PC-3 (cell line): ENCODE results near the gene ZNF792. TPM values are rescaled to one million over a fixed set of nuclear protein-coding genes. Genes with fewer than 3 reads are reported as not detected.

ENCODE experiments used
- ATAC-seq: fragments of 200-7000 bp; cut with Tn5 transposase; 2 replicates; pipeline ENCODE4 v1.9.1; 2020; ENCODE audit warnings: mild to moderate bottlenecking, moderate library complexity
- BruUV-seq: library from RNA; stranded (reverse); fragments of 400-500 nt; replicated peaks from 2 replicates; lab custom pipeline; 2021; lab: Mats Ljungman, UMichigan
- CTCF ChIA-PET: fragments of 300-600 bp; sonication (Branson Sonifier 250); formaldehyde crosslinking; loops from one replicate; lab custom pipeline; 2022; ENCODE audit warnings: antibody characterized with exemption; lab: Charles Lee
- POLR2A ChIA-PET: fragments of 300-600 bp; sonication (Branson Sonifier 250); formaldehyde crosslinking; loops from one replicate; lab custom pipeline; 2022; ENCODE audit warnings: antibody characterized with exemption; ENCODE audit not compliant: unreplicated experiment; lab: Charles Lee
- DNase-seq: peaks from one replicate; pipeline ENCODE4 v3.0.0-alpha.2; 2015
- H2AFZ ChIP-seq: fragments of 300-600 bp; sonication (generic); 2 replicates; pipeline ENCODE4 v1.6.0; 2016; ENCODE audit warnings: antibody characterized with exemption, low read length
- H3F3A ChIP-seq: fragments of 300-600 bp; sonication (generic); one replicate; pipeline ENCODE4 v1.6.0; 2017; ENCODE audit warnings: antibody characterized with exemption, low read length, control low read depth, mild to moderate bottlenecking; ENCODE audit not compliant: unreplicated experiment
- H3K27ac ChIP-seq: fragments of 300-600 bp; sonication (generic); 2 replicates; pipeline ENCODE4 v1.5.1; 2016; ENCODE audit warnings: mild to moderate bottlenecking, low read length
- H3K27me3 ChIP-seq: fragments of 300-600 bp; sonication (generic); 2 replicates; pipeline ENCODE4 v1.6.1; 2016; ENCODE audit warnings: low read length, mixed read lengths
- H3K36me3 ChIP-seq: fragments of 300-600 bp; sonication (generic); 2 replicates; pipeline ENCODE4 v1.6.1; 2016; ENCODE audit warnings: low read depth, mixed run types, low read length, mixed read lengths
- H3K4me1 ChIP-seq: fragments of 300-600 bp; sonication (generic); 2 replicates; pipeline ENCODE4 v1.5.1; 2016; ENCODE audit warnings: low read length; ENCODE audit not compliant: insufficient read depth
- H3K4me2 ChIP-seq: fragments of 300-600 bp; sonication (generic); 2 replicates; pipeline ENCODE4 v1.6.0; 2016; ENCODE audit warnings: low read length
- H3K4me3 ChIP-seq: fragments of 300-600 bp; sonication (generic); 2 replicates; pipeline ENCODE4 v1.5.1; 2016; ENCODE audit warnings: mild to moderate bottlenecking, low read length, mixed read lengths
- H3K79me2 ChIP-seq: fragments of 300-600 bp; sonication (generic); 2 replicates; pipeline ENCODE4 v1.6.1; 2017; ENCODE audit warnings: low read length, mixed read lengths
- H3K9ac ChIP-seq: fragments of 300-600 bp; sonication (generic); 2 replicates; pipeline ENCODE4 v1.6.0; 2016; ENCODE audit warnings: mild to moderate bottlenecking, low read length
- H3K9me2 ChIP-seq: fragments of 300-600 bp; sonication (generic); replicated peaks from 2 replicates; pipeline ENCODE4 v1.6.1; 2016; ENCODE audit warnings: mixed run types, low read length, mixed read lengths
- H3K9me3 ChIP-seq: fragments of 300-600 bp; sonication (generic); 2 replicates; pipeline ENCODE4 v1.6.1; 2016; ENCODE audit warnings: low read length, mixed read lengths
- H4K20me1 ChIP-seq: fragments of 300-600 bp; sonication (generic); 2 replicates; pipeline ENCODE4 v1.6.1; 2016; ENCODE audit warnings: low read length, mixed read lengths
- EZH2 ChIP-seq: fragments of 300-600 bp; sonication (generic); IDR thresholded peaks from one replicate; pipeline ENCODE4 v1.6.1; 2017; ENCODE audit warnings: antibody characterized with exemption, mild to moderate bottlenecking, low read length; ENCODE audit not compliant: unreplicated experiment
- EZH2phosphoT487 ChIP-seq: fragments of 300-600 bp; sonication (generic); IDR thresholded peaks from 2 replicates; pipeline ENCODE4 v1.6.1; 2018; ENCODE audit warnings: mild to moderate bottlenecking, antibody characterized with exemption, low read length, borderline replicate concordance
- intact Hi-C: fragments of 100-400 bp; cut with micrococcal nuclease; formaldehyde crosslinking; loops from 2 replicates; pipeline ENCODE4 v1.9.0; 2023
- total RNA-seq: library from RNA; depleted of rRNA; stranded (reverse); fragments of >200 nt; gene quantifications from 2 replicates; pipeline ENCODE4 v1.2.3, GENCODE V29; 2014
- TF ChIP-seq, protein P1 (sequence below): fragments of 300-600 bp; sonication (generic); conservative IDR thresholded peaks from 2 replicates; pipeline ENCODE4 v1.5.1; 2017; ENCODE audit warnings: antibody characterized with exemption, low read depth, mild to moderate bottlenecking, low read length

The ZNF792 gene
- total RNA-seq, 1 experiment from 2014 or later, result 6.3 TPM

DNA sequence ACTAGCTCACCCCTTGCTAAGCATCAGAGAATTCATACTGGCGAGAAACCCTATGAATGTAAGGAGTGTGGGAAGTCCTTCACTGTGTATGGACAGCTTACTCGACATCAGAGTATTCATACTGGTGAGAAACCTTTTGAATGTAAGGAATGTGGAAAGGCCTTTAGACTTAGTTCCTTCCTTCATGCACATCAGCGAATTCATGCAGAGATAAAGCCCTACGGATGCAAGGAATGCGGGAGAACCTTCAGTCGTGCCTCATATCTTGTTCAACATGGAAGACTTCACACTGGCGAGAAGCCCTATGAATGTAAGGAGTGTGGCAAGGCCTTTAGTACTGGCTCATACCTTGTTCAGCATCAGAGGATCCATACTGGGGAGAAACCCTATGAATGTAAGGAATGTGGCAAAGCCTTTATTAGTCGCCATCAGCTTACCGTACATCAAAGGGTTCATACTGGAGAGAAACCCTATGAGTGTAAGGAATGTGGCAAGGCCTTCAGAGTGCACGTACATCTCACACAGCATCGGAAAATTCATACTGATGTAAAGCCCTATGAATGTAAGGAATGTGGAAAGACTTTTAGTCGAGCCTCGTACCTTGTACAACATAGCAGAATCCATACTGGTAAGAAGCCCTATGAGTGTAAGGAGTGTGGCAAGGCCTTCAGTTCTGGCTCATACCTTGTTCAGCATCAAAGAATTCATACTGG lies 20.0 kb downstream of the ZNF792 start:
- no peak for ATAC-seq
- H3K79me2 ChIP-seq, result no peaks in the 10 kb centered on the region
- no peak overlapping the region for H3K27ac ChIP-seq
- H3K4me1 ChIP-seq, result no peaks in the 10 kb centered on the region
- ChIA-PET CTCF (no interaction called here), POLR2A (no interaction called here)
- no peaks in the 10 kb centered on the region for H3K9me2 ChIP-seq
- no peak for DNase-seq
- peaks cover 41% of the 10 kb centered on the region for H3K36me3 ChIP-seq
- no TSS peak for BruUV-seq
- H4K20me1 ChIP-seq, result no peaks in the 10 kb centered on the region
- intact Hi-C loops, result no loop called here
- no peak overlapping the region for H3K4me3 ChIP-seq
- no peak overlapping the region for H2AFZ ChIP-seq
- no peaks in the 10 kb centered on the region for H3F3A ChIP-seq
- H3K9ac ChIP-seq, result no peak overlapping the region
- no peak overlapping the region for H3K4me2 ChIP-seq
- H3K9me3 ChIP-seq, result no peaks in the 10 kb centered on the region
- H3K27me3 ChIP-seq, result no peaks in the 10 kb centered on the region
- TF ChIP-seq, protein P1, sequence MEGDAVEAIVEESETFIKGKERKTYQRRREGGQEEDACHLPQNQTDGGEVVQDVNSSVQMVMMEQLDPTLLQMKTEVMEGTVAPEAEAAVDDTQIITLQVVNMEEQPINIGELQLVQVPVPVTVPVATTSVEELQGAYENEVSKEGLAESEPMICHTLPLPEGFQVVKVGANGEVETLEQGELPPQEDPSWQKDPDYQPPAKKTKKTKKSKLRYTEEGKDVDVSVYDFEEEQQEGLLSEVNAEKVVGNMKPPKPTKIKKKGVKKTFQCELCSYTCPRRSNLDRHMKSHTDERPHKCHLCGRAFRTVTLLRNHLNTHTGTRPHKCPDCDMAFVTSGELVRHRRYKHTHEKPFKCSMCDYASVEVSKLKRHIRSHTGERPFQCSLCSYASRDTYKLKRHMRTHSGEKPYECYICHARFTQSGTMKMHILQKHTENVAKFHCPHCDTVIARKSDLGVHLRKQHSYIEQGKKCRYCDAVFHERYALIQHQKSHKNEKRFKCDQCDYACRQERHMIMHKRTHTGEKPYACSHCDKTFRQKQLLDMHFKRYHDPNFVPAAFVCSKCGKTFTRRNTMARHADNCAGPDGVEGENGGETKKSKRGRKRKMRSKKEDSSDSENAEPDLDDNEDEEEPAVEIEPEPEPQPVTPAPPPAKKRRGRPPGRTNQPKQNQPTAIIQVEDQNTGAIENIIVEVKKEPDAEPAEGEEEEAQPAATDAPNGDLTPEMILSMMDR, result no peak
- no peak for TF ChIP-seq EZH2
- no peak for TF ChIP-seq EZH2phosphoT487

DNA sequence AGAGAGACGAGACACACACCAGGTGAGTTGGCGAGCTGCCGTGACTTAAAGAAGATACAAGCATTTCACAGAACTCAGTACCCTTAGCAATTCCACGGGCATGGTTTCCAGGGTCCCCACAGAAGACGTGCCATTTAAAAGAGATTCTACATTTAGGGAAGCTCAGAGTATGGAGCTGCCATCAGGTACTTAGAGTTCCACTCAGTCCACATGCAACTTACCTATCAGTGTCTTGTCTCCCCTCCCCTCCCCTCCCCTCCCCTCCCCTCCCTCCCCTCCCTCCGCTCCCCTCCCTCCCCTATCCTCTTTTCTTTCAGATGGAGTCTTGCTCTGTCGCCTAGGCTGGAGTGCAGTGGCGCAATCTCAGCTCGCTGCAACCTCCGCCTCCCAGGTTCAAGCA lies 25.1 kb downstream of the ZNF792 start:
- Histone ChIP-seq H3K36me3 (peaks cover 34% of the 10 kb centered on the region), H3K9me3 (no peaks in the 10 kb centered on the region)
- POLR2A ChIA-PET, result no interaction called here

DNA sequence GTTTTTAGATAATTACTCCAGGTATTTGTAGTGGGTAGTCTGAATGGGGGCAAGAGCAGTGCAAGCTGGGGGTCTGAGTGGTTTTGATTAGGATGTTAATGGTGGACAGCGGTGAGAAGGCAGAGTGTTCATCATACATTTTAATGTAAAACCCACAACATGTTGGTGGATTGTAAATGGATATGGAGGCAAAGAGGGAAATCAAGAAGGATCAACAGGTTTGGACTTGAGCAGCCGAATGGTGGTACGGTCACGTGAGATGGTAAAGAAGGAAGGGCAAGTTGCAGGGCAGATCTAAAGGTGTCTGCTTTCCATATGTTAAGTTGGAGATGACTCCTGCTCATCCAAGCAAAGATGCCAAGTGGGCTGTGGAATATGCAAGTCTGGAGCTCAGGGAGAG lies 27.8 kb downstream of the ZNF792 start:
- Histone ChIP-seq H3K9me2 (no peaks in the 10 kb centered on the region), H3K4me3 (no peak overlapping the region), H3K9ac (no peak overlapping the region), H3F3A (no peaks in the 10 kb centered on the region), H3K27me3 (no peaks in the 10 kb centered on the region), H3K9me3 (no peaks in the 10 kb centered on the region), H3K79me2 (no peaks in the 10 kb centered on the region), H3K4me1 (no peaks in the 10 kb centered on the region), H3K27ac (no peak overlapping the region), H2AFZ (no peak overlapping the region), H4K20me1 (no peaks in the 10 kb centered on the region), H3K36me3 (peaks cover 28% of the 10 kb centered on the region), H3K4me2 (no peak overlapping the region)
- ChIA-PET CTCF (no interaction called here), POLR2A (no interaction called here)
- no peak for TF ChIP-seq EZH2
- no peak for TF ChIP-seq EZH2phosphoT487
- TF ChIP-seq, protein P1, result no peak
- no peak for ATAC-seq
- no TSS peak for BruUV-seq
- DNase-seq, result no peak
- intact Hi-C loops, result no loop called here

More for the DNA sequence above, 25.1 kb downstream of the ZNF792 start:
- Histone ChIP-seq H4K20me1 (no peaks in the 10 kb centered on the region), H3K27me3 (no peaks in the 10 kb centered on the region), H3K79me2 (no peaks in the 10 kb centered on the region), H3K4me1 (no peaks in the 10 kb centered on the region), H3K27ac (no peak overlapping the region), H3K4me2 (no peak overlapping the region), H2AFZ (no peak overlapping the region), H3F3A (no peaks in the 10 kb centered on the region), H3K4me3 (no peak overlapping the region), H3K9me2 (no peaks in the 10 kb centered on the region), H3K9ac (no peak overlapping the region)
- TF ChIP-seq, protein P1, result no peak
- TF ChIP-seq EZH2, result no peak
- TF ChIP-seq EZH2phosphoT487, result no peak
- CTCF ChIA-PET, result no interaction called here
- intact Hi-C loops, result no loop called here
- no peak for ATAC-seq
- no TSS peak for BruUV-seq
- no peak for DNase-seq
